ENCODE results near the gene SLC45A2.
"Not testable (repeated sequence)": the region's sequence is repeated elsewhere in the genome, so short reads cannot be mapped to it uniquely, and the experiment has no call there.

Gene SLC45A2

GRCh38 chr5:33964132-33964700, 20.3 kb downstream of the SLC45A2 start:
- no peak for DNase-seq

GRCh38 chr5:33958176-33958575, 26.3 kb downstream of the SLC45A2 start:
- DNase-seq: no peak

DNA sequence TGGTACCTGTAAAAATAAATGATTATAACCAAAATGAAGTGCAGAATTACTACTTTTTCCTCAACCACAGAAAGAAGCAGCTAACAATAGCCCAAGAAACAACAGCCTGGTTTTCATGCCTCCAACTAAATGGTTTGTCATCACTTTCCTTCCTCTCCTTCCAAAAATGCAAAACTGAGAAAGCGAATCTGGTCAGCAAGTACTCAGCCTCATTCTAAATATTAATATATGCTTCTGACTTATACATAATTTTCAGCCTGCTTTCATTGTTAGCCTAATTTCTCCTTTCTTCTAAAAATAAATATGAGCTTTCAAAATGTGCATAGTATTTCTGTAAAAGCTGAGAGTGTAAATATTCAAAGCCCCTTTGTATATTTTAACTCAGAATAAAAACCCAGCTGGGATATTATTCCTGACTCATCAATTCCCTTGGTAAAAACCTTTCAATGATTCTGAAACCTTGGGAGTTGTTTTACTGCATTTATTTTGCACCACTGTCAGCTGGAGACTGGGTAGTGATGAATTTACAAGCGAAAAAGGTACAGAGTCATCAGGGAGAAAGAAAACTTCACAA, 26.8 kb downstream of the SLC45A2 start:
- no peak for DNase-seq

DNA sequence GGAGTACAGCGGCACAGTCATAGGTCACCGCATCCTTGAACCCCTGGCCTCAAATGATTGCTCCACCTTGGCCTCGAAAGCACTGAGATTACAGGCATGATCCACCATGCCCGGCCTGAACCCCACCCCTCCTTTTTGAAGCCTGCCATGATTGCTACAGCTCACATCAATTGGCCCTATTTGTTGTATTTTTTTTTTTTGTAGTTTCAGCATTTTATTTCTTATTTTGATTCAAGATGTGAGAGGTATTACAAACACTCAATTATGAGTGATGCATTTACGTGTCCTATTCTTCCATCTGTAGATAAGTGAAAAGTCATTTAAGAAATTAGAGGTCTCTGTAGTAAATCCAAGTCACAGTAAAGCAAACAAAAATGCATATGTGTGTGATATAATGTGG, 32.3 kb downstream of the SLC45A2 start:
- DNase-seq: not testable (repeated sequence)

GRCh38 chr5:33944543-33945132, 39.9 kb downstream of the SLC45A2 start:
- DNase-seq: no peak

- no peak for DNase-seq
Observed at GRCh38 chr5:33941090-33941489, 43.4 kb downstream of the SLC45A2 start.

GRCh38 chr5:33939556-33940262, 44.8 kb downstream of the SLC45A2 start:
- no peak for DNase-seq

- DNase-seq: no peak
Observed at GRCh38 chr5:33938881-33939280, 45.6 kb downstream of the SLC45A2 start.

- DNase-seq: no peak
Observed at GRCh38 chr5:33938507-33938796, 46.0 kb downstream of the SLC45A2 start.

DNA sequence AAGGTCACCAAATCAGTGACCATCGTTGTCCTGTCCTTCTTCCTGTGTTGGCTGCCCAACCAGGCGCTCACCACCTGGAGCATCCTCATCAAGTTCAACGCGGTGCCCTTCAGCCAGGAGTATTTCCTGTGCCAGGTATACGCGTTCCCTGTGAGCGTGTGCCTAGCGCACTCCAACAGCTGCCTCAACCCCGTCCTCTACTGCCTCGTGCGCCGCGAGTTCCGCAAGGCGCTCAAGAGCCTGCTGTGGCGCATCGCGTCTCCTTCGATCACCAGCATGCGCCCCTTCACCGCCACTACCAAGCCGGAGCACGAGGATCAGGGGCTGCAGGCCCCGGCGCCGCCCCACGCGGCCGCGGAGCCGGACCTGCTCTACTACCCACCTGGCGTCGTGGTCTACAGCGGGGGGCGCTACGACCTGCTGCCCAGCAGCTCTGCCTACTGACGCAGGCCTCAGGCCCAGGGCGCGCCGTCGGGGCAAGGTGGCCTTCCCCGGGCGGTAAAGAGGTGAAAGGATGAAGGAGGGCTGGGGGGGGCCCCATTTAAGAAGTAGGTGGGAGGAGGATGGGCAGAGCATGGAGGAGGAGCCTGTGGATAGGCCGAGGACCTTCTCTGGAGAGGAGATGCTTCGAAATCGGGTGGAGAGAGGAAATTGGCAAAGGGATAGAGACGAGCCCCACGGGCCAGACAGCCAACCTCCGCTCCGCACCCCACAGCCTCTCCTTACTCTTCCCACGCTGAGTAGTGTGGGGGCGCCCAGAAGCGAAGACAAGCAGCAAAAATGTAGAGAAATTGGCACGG, 46.6 kb downstream of the SLC45A2 start:
- no peak for DNase-seq

DNA sequence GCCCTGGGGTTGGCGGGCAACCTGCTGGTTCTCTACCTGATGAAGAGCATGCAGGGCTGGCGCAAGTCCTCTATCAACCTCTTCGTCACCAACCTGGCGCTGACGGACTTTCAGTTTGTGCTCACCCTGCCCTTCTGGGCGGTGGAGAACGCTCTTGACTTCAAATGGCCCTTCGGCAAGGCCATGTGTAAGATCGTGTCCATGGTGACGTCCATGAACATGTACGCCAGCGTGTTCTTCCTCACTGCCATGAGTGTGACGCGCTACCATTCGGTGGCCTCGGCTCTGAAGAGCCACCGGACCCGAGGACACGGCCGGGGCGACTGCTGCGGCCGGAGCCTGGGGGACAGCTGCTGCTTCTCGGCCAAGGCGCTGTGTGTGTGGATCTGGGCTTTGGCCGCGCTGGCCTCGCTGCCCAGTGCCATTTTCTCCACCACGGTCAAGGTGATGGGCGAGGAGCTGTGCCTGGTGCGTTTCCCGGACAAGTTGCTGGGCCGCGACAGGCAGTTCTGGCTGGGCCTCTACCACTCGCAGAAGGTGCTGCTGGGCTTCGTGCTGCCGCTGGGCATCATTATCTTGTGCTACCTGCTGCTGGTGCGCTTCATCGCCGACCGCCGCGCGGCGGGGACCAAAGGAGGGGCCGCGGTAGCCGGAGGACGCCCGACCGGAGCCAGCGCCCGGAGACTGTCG, 47.3 kb downstream of the SLC45A2 start:
- DNase-seq: no peak

GRCh38 chr5:33936381-33937016, 48.0 kb downstream of the SLC45A2 start, which contains the start of gene RXFP3:
Gene RXFP3 (plus strand): TSS chr5:33936386. CDS start chr5:33936741, 355 bp downstream.
- no peak for DNase-seq

GRCh38 chr5:33936004-33936380, 48.5 kb downstream of the SLC45A2 start:
- DNase-seq: no peak

GRCh38 chr5:33934176-33934575, 50.3 kb downstream of the SLC45A2 start:
- DNase-seq: no peak

DNA sequence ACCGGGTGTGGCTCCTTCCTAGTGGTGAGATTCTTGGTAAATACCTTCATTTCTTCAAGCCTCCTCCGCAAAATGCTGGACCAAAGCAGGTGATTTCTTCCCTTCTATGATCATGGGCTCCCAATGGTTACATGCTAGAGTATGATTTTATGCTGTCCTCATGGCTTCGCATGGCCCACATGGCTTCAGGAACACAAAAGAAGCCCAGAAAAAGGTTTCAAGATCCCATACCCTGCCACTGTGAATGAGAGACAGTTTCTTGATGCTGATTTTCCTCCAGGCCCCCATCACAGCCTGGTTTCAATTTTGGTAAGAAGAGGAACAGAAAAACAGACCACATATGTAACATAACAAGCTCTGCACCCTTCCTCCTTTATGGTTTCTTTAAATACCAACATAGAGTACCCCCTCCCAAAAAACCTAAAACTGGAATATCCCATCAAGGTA, 50.7 kb downstream of the SLC45A2 start:
- no peak for DNase-seq

DNA sequence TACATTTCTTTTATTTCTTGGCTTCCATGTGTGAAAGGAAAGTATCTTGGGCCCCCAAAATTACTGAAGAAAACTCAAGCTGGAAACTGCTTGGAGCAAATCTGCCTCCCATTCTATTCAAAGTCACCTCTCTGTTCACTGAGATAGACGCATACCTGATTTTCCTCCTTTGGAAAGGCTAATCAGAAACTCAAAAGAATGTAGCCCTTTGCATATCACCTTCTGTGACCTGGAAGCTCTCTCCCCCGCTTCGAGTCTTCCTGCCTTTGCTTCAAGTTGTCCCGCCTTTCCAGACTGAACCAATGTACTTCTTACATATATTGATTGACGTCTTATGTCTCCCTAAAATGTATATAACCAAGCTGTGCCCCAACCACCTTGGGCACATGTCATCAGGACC, 53.4 kb downstream of the SLC45A2 start:
- no peak for DNase-seq

- DNase-seq: no peak
Observed at GRCh38 chr5:33929925-33930690, 54.4 kb downstream of the SLC45A2 start.

- DNase-seq: no peak
Observed at GRCh38 chr5:33928283-33928682, 56.2 kb downstream of the SLC45A2 start.

- DNase-seq: no peak
Observed at GRCh38 chr5:33927685-33928084, 56.8 kb downstream of the SLC45A2 start.

GRCh38 chr5:33925278-33925677, 59.2 kb downstream of the SLC45A2 start:
- DNase-seq: no peak

- no peak for DNase-seq
Observed at GRCh38 chr5:33921002-33921401, 63.5 kb downstream of the SLC45A2 start.

Data from bone marrow (tissue), 2 donors.